Caco-2 (cell line): ENCODE results near the gene EGFL8. TPM values are rescaled to one million over a fixed set of nuclear protein-coding genes. Genes with fewer than 3 reads are reported as not detected.
A peak's percentile ranks its signal among the peaks of the same experiment; 100 is the strongest.

ENCODE experiments used
- BruUV-seq: library from RNA; stranded (reverse); fragments of 400-500 nt; replicated peaks from 2 replicates; lab custom pipeline; 2021; lab: Mats Ljungman, UMichigan
- CTCF ChIA-PET: fragments of 300-600 bp; sonication (Branson Sonifier 250); formaldehyde crosslinking; loops from one replicate; lab custom pipeline; 2022; ENCODE audit warnings: antibody characterized with exemption; lab: Charles Lee
- POLR2A ChIA-PET: fragments of 300-600 bp; sonication (Branson Sonifier 250); formaldehyde crosslinking; loops from one replicate; lab custom pipeline; 2022; ENCODE audit warnings: antibody characterized with exemption; lab: Charles Lee
- DNase-seq, 2 experiments: peaks; one replicate each; pipeline versions ENCODE4 v3.0.0 to v3.0.0-alpha.2; 2020 to 2022
- H3K27me3 ChIP-seq: replicated peaks from 2 replicates; pipeline ENCODE4 v1.6.0; 2011; ENCODE audit warnings: low read length; ENCODE audit not compliant: control insufficient read depth, insufficient read depth
- H3K36me3 ChIP-seq: 2 replicates; pipeline ENCODE4 v1.5.1; 2011; ENCODE audit warnings: low read length; ENCODE audit not compliant: control insufficient read depth, insufficient read depth
- H3K4me1 ChIP-seq: fragments of 250-450 bp; sonication (Bioruptor Pico); 2 replicates; pipeline ENCODE4 v1.5.1; 2020; ENCODE audit warnings: mild to moderate bottlenecking
- H3K4me3 ChIP-seq: 2 replicates; pipeline ENCODE4 v1.5.1; 2011; ENCODE audit warnings: low read depth, mild to moderate bottlenecking, control low read depth, low read length
- H3K9me3 ChIP-seq: fragments of 250-450 bp; sonication (Bioruptor Pico); 2 replicates; pipeline ENCODE4 v1.5.1; 2020; ENCODE audit warnings: mild to moderate bottlenecking, moderate library complexity
- H3K27ac Mint-ChIP-seq: one replicate; pipeline ENCODE4 v1.8.0; 2022; ENCODE audit warnings: mixed read lengths; ENCODE audit not compliant: unreplicated experiment
- H3K27me3 Mint-ChIP-seq: one replicate; pipeline ENCODE4 v1.8.0; 2022; ENCODE audit warnings: mixed read lengths; ENCODE audit not compliant: insufficient read depth, unreplicated experiment
- H3K36me3 Mint-ChIP-seq: one replicate; pipeline ENCODE4 v1.8.0; 2022; ENCODE audit warnings: mild to moderate bottlenecking, mixed read lengths; ENCODE audit not compliant: insufficient read depth, unreplicated experiment
- H3K4me1 Mint-ChIP-seq: one replicate; pipeline ENCODE4 v1.8.0; 2022; ENCODE audit warnings: low read depth, mixed read lengths; ENCODE audit not compliant: unreplicated experiment
- H3K4me3 Mint-ChIP-seq: one replicate; pipeline ENCODE4 v1.8.0; 2022; ENCODE audit warnings: mild to moderate bottlenecking, moderate library complexity, mixed read lengths; ENCODE audit not compliant: unreplicated experiment
- H3K9me3 Mint-ChIP-seq: one replicate; pipeline ENCODE4 v1.8.0; 2022; ENCODE audit warnings: mixed read lengths; ENCODE audit not compliant: unreplicated experiment
- intact Hi-C: fragments of 100-400 bp; cut with micrococcal nuclease; formaldehyde crosslinking; loops from one replicate; pipeline ENCODE4 v1.10.0; 2022; ENCODE audit not compliant: unreplicated experiment
- total RNA-seq: library from RNA; stranded (reverse); gene quantifications from 2 replicates; pipeline ENCODE4 v1.2.3, GENCODE V29; 2022
- TF ChIP-seq, protein P1 (sequence below), 2 experiments: fragments of 200-600 bp in 1 of 2; IDR thresholded peaks; 1 replicate in 1 of 2; 2 replicates in 1 of 2; pipeline versions ENCODE4 v1.5.1 to v1.8.0; 2011 to 2022; ENCODE audit warnings: antibody characterized with exemption in 1 of 2, control low read depth in 1 of 2, inconsistent platforms in 1 of 2, low read depth in 1 of 2, low read length in 1 of 2, mild to moderate bottlenecking in 1 of 2, moderate library complexity in 1 of 2; ENCODE audit not compliant: insufficient read depth in 1 of 2, severe bottlenecking in 1 of 2, unreplicated experiment in 1 of 2

EGFL8 gene
- total RNA-seq, 1 experiment from 2014 or later = 45.0 TPM

DNA sequence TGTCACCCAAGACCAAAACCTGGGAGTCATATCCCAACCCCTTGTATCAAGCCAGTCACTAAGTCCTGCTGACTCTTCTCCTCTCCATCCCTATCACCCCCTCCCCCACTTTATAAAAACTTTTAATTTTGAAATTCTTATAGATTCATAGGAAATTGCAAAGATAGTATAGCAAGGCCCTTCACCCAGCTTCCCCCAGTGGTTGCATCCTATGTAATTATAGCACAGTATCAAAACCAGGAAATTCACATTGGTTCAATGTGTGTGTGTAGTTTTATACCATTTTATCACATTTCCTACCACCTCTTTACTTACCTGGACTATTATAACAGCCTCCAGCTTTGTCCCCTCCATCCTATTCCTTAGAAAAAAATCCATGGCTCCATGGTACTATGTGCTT is 6.3 kb upstream of the EGFL8 start:
- no peak for DNase-seq
- peaks cover 7% of the 10 kb centered on the region for H3K4me1 Mint-ChIP-seq
- no peaks in the 10 kb centered on the region for H3K9me3 Mint-ChIP-seq
- no peak overlapping the region for H3K4me3 Mint-ChIP-seq
- H3K27ac Mint-ChIP-seq = no peak overlapping the region
- CTCF ChIA-PET = no interaction called here
- no peaks in the 10 kb centered on the region for H3K27me3 Mint-ChIP-seq
- peaks cover 8% of the 10 kb centered on the region for H3K36me3 ChIP-seq
- TF ChIP-seq, protein P1, sequence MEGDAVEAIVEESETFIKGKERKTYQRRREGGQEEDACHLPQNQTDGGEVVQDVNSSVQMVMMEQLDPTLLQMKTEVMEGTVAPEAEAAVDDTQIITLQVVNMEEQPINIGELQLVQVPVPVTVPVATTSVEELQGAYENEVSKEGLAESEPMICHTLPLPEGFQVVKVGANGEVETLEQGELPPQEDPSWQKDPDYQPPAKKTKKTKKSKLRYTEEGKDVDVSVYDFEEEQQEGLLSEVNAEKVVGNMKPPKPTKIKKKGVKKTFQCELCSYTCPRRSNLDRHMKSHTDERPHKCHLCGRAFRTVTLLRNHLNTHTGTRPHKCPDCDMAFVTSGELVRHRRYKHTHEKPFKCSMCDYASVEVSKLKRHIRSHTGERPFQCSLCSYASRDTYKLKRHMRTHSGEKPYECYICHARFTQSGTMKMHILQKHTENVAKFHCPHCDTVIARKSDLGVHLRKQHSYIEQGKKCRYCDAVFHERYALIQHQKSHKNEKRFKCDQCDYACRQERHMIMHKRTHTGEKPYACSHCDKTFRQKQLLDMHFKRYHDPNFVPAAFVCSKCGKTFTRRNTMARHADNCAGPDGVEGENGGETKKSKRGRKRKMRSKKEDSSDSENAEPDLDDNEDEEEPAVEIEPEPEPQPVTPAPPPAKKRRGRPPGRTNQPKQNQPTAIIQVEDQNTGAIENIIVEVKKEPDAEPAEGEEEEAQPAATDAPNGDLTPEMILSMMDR (IDR thresholded peaks at IDR 0.05; ENCODE audit: insufficient read depth in 1 of 2, low read depth in 1 of 2, low read length in 1 of 2, severe bottlenecking in 1 of 2, unreplicated experiment in 1 of 2) = no peak
- POLR2A ChIA-PET = no interaction called here
- H3K4me1 ChIP-seq = peaks cover 13% of the 10 kb centered on the region
- no peaks in the 10 kb centered on the region for H3K9me3 ChIP-seq
- intact Hi-C loops = no loop called here
- peaks cover 82% of the 10 kb centered on the region for H3K36me3 Mint-ChIP-seq
- no peaks in the 10 kb centered on the region for H3K27me3 ChIP-seq
- no peak overlapping the region for H3K4me3 ChIP-seq
- BruUV-seq = no TSS peak

GRCh38 chr6:32163559-32164258 is 686 bp upstream of the EGFL8 start:
- H3K4me3 Mint-ChIP-seq = no peak overlapping the region
- DNase-seq = no peak
- Histone ChIP-seq H3K36me3 (0 out of 2 replicates have a peak, but pooled peaks cover 1% of the 10 kb centered on the region), H3K4me1 (peaks cover 14% of the 10 kb centered on the region), H3K4me3 (no peak overlapping the region), H3K9me3 (no peaks in the 10 kb centered on the region), H3K27me3 (no peaks in the 10 kb centered on the region)
- TF ChIP-seq, protein P1 (IDR thresholded peaks at IDR 0.05; ENCODE audit: insufficient read depth in 1 of 2, low read depth in 1 of 2, low read length in 1 of 2, severe bottlenecking in 1 of 2, unreplicated experiment in 1 of 2) = no peak
- H3K36me3 Mint-ChIP-seq = peaks cover 93% of the 10 kb centered on the region
- H3K9me3 Mint-ChIP-seq = no peaks in the 10 kb centered on the region
- peak overlapping the region; percentile 65 for H3K27ac Mint-ChIP-seq
- H3K27me3 Mint-ChIP-seq = no peaks in the 10 kb centered on the region
- intact Hi-C loops = no loop called here
- ChIA-PET POLR2A (no interaction called here), CTCF (interaction anchor here (1.6 kb wide), 1 partner anchor 9 kb away, joined by 5 read pairs; no protein-coding TSS in a partner anchor)
- no TSS peak for BruUV-seq
- peaks cover 9% of the 10 kb centered on the region for H3K4me1 Mint-ChIP-seq

GRCh38 chr6:32166411-32167061 is 2.1 kb downstream of the EGFL8 start:
- H3K27ac Mint-ChIP-seq = no peak overlapping the region
- DNase-seq = no peak
- H3K4me1 Mint-ChIP-seq = peaks cover 14% of the 10 kb centered on the region
- Histone ChIP-seq H3K27me3 (no peaks in the 10 kb centered on the region), H3K4me3 (no peak overlapping the region), H3K4me1 (peaks cover 24% of the 10 kb centered on the region), H3K36me3 (0 out of 2 replicates have a peak, but pooled peaks cover 1% of the 10 kb centered on the region), H3K9me3 (no peaks in the 10 kb centered on the region)
- H3K27me3 Mint-ChIP-seq = no peaks in the 10 kb centered on the region
- POLR2A ChIA-PET = interaction anchor here (0.7 kb wide), 1 partner anchor 38 kb away, joined by 4 read pairs; the partner anchor contains the start of gene ATF6B
- CTCF ChIA-PET = no interaction called here
- TF ChIP-seq, protein P1 (IDR thresholded peaks at IDR 0.05; ENCODE audit: insufficient read depth in 1 of 2, low read depth in 1 of 2, low read length in 1 of 2, severe bottlenecking in 1 of 2, unreplicated experiment in 1 of 2) = no peak
- intact Hi-C loops = no loop called here
- peaks cover 100% of the 10 kb centered on the region for H3K36me3 Mint-ChIP-seq
- BruUV-seq = no TSS peak
- no peaks in the 10 kb centered on the region for H3K9me3 Mint-ChIP-seq
- no peak overlapping the region for H3K4me3 Mint-ChIP-seq
